Transverse colon (tissue), 4 donors: ENCODE results near the gene PCBP3. TPM values are rescaled to one million over a fixed set of nuclear protein-coding genes. Genes with fewer than 3 reads are reported as not detected.

ENCODE experiments used
- DNase-seq: peaks from one replicate; pipeline ENCODE4 v3.0.0-alpha.2; 2019
- H3K27ac ChIP-seq, 4 donors: fragments of 200-600 bp; sonication (generic); 2 replicates each; pipeline ENCODE4 v1.5.1; 2016 to 2018; ENCODE audit warnings: inconsistent platforms in 4 of 4
- H3K27me3 ChIP-seq: fragments of 200-600 bp; sonication (generic); 2 replicates; pipeline ENCODE4 v1.5.1; 2017; ENCODE audit warnings: inconsistent platforms
- H3K36me3 ChIP-seq, 4 donors: fragments of 200-600 bp; sonication (generic); 2 replicates each; pipeline ENCODE4 v1.5.1; 2017 to 2019; ENCODE audit warnings: inconsistent platforms in 4 of 4
- H3K4me1 ChIP-seq, 4 donors: fragments of 200-600 bp; sonication (generic); 2 replicates each; pipeline ENCODE4 v1.5.1; 2017 to 2020; ENCODE audit warnings: inconsistent platforms in 4 of 4
- H3K4me3 ChIP-seq, 4 donors: fragments of 200-600 bp; sonication (generic); 1 replicate in 1 of 4; 2 replicates in 3 of 4; pipeline versions ENCODE4 v1.5.1 to v1.6.1; 2017 to 2019; ENCODE audit warnings: inconsistent platforms in 4 of 4
- H3K9me3 ChIP-seq, 2 donors: fragments of 200-600 bp; sonication (generic); 2 replicates each; pipeline ENCODE4 v1.5.1; 2017 to 2019; ENCODE audit warnings: inconsistent platforms in 2 of 2
- EP300 ChIP-seq: sonication (generic); formaldehyde crosslinking; IDR thresholded peaks from one replicate; pipeline ENCODE4 v1.6.1; 2017; ENCODE audit warnings: antibody characterized with exemption, low read depth
- POLR2A ChIP-seq: fragments of 450-650 bp; IDR thresholded peaks from one replicate; pipeline ENCODE4 v1.6.1; 2016; ENCODE audit warnings: antibody characterized with exemption, mild to moderate bottlenecking, moderate library complexity
- POLR2AphosphoS5 ChIP-seq, 3 donors: sonication (generic); formaldehyde crosslinking; IDR thresholded peaks; one replicate each; pipeline ENCODE4 v1.6.1; 2016; ENCODE audit warnings: antibody characterized with exemption in 3 of 3
- WGBS, 2 donors: methylation state at CpG; one replicate each; pipeline ENCODE4 v1.1.5; 2018; ENCODE audit warnings: low coverage in 1 of 2; 5-methylcytosine and 5-hydroxymethylcytosine counted together
- in situ Hi-C, 4 donors: fragments of 200-750 bp; cut with MboI; loops; one replicate each; pipeline versions ENCODE4 v1.15.0 to v1.15.1; 2017; ENCODE audit warnings: low sequenced_read_pairs in 3 of 4, low pct_ligation_motif_present in 1 of 4, low pct_unique_long_range_greater_than_20kb in 1 of 4
- intact Hi-C: fragments of 100-400 bp; cut with DNase I; formaldehyde crosslinking; loops from one replicate; pipeline ENCODE4 v1.15.1; 2023; ENCODE audit warnings: low total_unique reads
- total RNA-seq, 4 donors: library from RNA; depleted of rRNA; stranded (reverse); fragments of >200 nt; gene quantifications; one replicate each; pipeline ENCODE4 v1.1.0, GENCODE V29; 2016
- TF ChIP-seq, protein P1 (sequence below), 5 experiments: fragments of 200-600 bp in 3 of 5; fragments of 450-650 bp in 2 of 5; sonication (generic) in 3 of 5; IDR thresholded peaks; 1 replicate in 2 of 5; 2 replicates in 3 of 5; pipeline ENCODE4 v1.5.1; 2016 to 2017; ENCODE audit warnings: antibody characterized with exemption in 5 of 5, inconsistent platforms in 3 of 5, mild to moderate bottlenecking in 2 of 5, moderate library complexity in 1 of 5

Gene PCBP3
- total RNA-seq, 4 donors from 2014 or later, result 0.80 to 7.8 (median 5.3) TPM

DNA sequence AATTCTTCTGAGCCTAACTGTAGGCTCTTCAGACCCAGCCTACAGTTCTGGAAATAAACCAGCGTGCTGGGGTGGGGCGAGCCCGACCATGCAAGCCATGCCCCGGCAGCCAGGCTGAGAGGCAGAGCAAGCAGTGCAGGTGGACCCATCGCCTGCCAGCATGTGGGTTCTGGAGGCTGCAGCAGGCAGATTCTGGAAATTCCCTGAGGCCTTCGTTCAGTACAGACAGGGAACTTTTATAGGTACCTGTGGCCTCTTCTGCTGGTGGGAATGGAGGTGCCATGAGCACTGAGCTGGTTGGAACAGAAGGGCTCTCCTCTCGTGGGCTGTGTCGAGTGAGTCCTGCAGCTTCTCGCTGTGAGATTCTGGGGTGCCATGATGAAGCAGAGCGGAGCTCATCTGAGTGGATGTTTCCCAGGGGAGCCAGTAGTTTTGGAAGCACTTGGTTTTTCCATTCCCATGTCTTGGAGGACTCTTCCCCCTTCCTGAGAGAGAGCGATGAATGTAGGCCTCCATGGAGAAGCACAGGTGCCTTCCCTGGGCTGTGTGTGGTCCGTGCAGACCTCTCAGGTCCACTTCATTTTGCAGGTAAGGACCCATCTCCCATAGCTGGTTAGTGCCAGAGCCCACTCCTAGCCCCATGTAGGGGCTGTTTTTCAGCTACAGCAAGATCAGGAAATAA lies 94.1 kb downstream of the PCBP3 start:
- Histone ChIP-seq H3K27me3 (no peaks in the 10 kb centered on the region), H3K9me3 (no peaks in the 10 kb centered on the region), H3K36me3 (no peaks in the 10 kb centered on the region), H3K27ac (no peak overlapping the region), H3K4me1 (no peaks in the 10 kb centered on the region), H3K4me3 (no peak overlapping the region)
- DNase-seq, result no peak
- TF ChIP-seq EP300, result no peak
- TF ChIP-seq POLR2A, result no peak
- no peak for TF ChIP-seq POLR2AphosphoS5 (IDR thresholded peaks at IDR 0.05)
- TF ChIP-seq, protein P1, sequence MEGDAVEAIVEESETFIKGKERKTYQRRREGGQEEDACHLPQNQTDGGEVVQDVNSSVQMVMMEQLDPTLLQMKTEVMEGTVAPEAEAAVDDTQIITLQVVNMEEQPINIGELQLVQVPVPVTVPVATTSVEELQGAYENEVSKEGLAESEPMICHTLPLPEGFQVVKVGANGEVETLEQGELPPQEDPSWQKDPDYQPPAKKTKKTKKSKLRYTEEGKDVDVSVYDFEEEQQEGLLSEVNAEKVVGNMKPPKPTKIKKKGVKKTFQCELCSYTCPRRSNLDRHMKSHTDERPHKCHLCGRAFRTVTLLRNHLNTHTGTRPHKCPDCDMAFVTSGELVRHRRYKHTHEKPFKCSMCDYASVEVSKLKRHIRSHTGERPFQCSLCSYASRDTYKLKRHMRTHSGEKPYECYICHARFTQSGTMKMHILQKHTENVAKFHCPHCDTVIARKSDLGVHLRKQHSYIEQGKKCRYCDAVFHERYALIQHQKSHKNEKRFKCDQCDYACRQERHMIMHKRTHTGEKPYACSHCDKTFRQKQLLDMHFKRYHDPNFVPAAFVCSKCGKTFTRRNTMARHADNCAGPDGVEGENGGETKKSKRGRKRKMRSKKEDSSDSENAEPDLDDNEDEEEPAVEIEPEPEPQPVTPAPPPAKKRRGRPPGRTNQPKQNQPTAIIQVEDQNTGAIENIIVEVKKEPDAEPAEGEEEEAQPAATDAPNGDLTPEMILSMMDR (IDR thresholded peaks at IDR 0.05), result no peak
- in situ Hi-C loops (no loop called here), intact Hi-C loops (no loop called here)
- WGBS, 2 donors, result 70 to 80% methylated on average over 4 to 12 of the region's 12 CpGs

DNA sequence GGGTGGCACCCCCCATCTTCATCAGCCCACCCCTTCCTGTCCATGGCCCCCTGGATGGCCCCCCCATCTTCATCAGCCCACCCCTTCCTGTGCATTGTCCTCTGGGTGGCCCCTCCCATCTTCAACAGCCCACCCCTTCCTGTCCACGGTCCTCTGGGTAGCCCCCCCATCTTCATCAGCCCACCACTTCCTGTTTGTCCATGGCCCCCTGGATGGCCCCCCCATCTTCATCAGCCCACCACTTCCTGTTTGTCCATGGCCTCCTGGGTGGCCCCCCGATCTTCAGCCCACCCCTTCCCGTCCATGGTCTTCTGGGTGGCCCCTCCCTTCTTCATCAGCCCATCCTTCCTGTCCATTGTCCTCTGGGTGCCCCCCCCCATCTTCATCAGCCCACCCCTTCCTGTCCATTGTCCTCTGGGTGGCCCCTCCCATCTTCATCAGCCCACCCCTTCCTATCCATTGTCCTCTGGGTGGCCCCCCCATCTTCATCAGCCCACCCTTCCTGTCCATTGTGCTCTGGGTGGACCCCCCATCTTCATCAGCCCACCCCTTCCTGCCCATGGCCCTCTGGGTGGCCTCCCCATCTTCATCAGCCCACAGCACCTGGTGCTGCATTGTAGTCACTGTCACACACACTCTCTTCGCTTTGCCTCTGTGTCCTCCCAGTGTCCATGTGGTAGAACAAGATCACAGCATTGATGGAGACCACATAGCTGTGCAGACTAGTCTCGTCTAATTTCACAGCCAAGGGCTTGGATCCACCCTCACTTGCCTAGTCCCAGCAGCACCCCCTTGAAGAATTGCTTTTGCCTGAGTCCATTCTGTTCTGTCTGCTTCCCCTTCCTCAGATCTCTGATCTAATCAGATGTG lies 95.9 kb downstream of the PCBP3 start:
- intact Hi-C loops (no loop called here), in situ Hi-C loops (no loop called here)
- 75% methylated on average over 5 of the region's 5 CpGs; no CpG with 5 or more reads in 1 of the 2 donors for WGBS, 2 donors
- no peaks in the 10 kb centered on the region for H3K36me3 ChIP-seq
- H3K27me3 ChIP-seq, result no peaks in the 10 kb centered on the region
- H3K9me3 ChIP-seq, result no peaks in the 10 kb centered on the region
- TF ChIP-seq EP300 (no peak), POLR2A (no peak), POLR2AphosphoS5 (IDR thresholded peaks at IDR 0.05) (no peak)
- TF ChIP-seq, protein P1 (IDR thresholded peaks at IDR 0.05), result no peak
- H3K27ac ChIP-seq, result no peak overlapping the region
- DNase-seq, result no peak
- H3K4me1 ChIP-seq, result no peaks in the 10 kb centered on the region
- no peak overlapping the region for H3K4me3 ChIP-seq

DNA sequence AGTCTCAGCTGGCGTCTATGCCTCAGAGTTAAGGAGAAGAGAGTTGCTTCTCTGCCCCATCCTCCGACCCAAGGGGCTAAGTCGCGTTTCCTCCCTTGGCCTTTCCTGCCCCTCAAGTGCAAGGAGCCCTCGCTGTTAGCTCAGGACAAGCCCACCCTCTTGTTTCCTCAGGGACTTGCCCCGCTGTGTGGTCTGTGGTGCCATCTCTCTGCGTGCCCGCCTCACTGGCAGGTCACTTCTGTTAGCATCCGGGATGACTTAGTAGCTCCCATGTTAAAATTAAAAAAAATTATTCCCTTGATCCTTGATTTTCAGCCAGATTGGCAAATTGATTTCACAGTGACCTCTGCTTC lies 96.5 kb downstream of the PCBP3 start:
- TF ChIP-seq, protein P1 (IDR thresholded peaks at IDR 0.05), result no peak
- TF ChIP-seq EP300 (no peak), POLR2AphosphoS5 (IDR thresholded peaks at IDR 0.05) (no peak), POLR2A (no peak)
- no peak overlapping the region for H3K27ac ChIP-seq
- intact Hi-C loops, result no loop called here
- in situ Hi-C loops, result no loop called here
- no peaks in the 10 kb centered on the region for H3K27me3 ChIP-seq
- no peaks in the 10 kb centered on the region for H3K4me1 ChIP-seq
- DNase-seq, result no peak
- no peaks in the 10 kb centered on the region for H3K9me3 ChIP-seq
- H3K36me3 ChIP-seq, result no peaks in the 10 kb centered on the region
- H3K4me3 ChIP-seq, result no peak overlapping the region
- WGBS, 2 donors, result 79 to 80% methylated on average over 8 to 9 of the region's 9 CpGs

DNA sequence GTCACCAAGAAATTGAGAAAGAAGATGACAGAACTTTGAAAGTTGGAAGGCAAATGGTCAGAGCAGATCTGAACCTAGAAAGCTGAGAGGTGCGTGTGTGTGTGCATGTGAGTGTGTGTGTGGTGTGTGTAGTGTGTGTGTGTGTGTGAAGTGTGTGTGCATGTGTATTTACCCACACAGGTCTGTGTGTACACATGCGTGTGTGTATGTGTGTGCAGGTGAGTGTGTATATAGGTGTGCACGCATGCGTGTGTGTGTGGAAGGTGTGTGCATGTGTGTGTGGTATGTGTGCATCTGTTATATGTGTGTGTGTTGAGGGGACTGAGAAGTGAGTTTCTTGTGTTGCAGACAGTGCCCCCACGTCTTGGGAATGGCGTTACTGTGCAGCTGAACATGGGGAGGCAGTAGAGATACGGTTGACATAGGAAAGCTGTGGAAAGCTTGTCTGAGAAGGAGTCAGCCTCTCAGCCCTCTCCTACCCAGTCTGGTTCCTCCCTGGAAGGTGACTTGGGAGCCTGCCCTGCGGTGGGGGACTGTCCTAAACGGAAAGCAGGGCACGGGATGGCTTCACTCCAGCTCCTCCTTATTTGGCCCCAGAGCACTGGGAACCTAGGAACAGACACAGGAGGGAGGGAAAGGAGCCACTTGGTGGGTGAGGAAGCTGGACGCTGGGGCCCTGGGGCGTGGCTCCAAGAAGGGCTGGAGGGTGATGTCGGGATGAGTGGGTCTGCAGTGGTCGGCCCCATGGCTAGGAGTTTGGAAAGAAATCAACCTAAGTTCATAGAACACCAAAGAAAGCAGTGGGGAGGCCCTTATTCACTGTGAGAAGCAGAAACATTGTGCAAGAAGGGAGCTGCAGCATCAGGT lies 97.2 kb downstream of the PCBP3 start:
- H3K4me3 ChIP-seq, result no peak overlapping the region
- intact Hi-C loops, result no loop called here
- in situ Hi-C loops, result no loop called here
- TF ChIP-seq, protein P1 (IDR thresholded peaks at IDR 0.05), result no peak
- TF ChIP-seq POLR2AphosphoS5 (IDR thresholded peaks at IDR 0.05), result no peak
- TF ChIP-seq EP300, result no peak
- no peak for TF ChIP-seq POLR2A
- no peak for DNase-seq
- H3K4me1 ChIP-seq, result no peaks in the 10 kb centered on the region
- H3K36me3 ChIP-seq, result no peaks in the 10 kb centered on the region
- no peak overlapping the region for H3K27ac ChIP-seq
- 64 to 65% methylated on average over 5 to 14 of the region's 14 CpGs for WGBS, 2 donors
- H3K27me3 ChIP-seq, result no peaks in the 10 kb centered on the region
- H3K9me3 ChIP-seq, result no peaks in the 10 kb centered on the region
